Suprapubic skin (tissue), 4 donors: ENCODE measurements around the gene HBD. TPM values are rescaled to one million over a fixed set of nuclear protein-coding genes. Genes with fewer than 3 reads are reported as not detected.
"Not testable (repeated sequence)": the region's sequence is repeated elsewhere in the genome, so short reads cannot be mapped to it uniquely, and the experiment has no call there.

Experiments
- DNase-seq, 2 donors: peaks; one replicate each; pipeline ENCODE4 v3.0.0-alpha.2; 2019; ENCODE audit warnings: low spot score in 2 of 2
- H3K27ac ChIP-seq: fragments of 200-600 bp; sonication (generic); one replicate; pipeline ENCODE4 v1.5.1; 2019
- H3K27me3 ChIP-seq: fragments of 200-600 bp; sonication (generic); one replicate; pipeline ENCODE4 v1.5.1; 2019
- H3K36me3 ChIP-seq: fragments of 200-600 bp; sonication (generic); one replicate; pipeline ENCODE4 v1.5.1; 2019
- H3K4me1 ChIP-seq: fragments of 200-600 bp; sonication (generic); one replicate; pipeline ENCODE4 v1.5.1; 2019
- H3K4me3 ChIP-seq: fragments of 200-600 bp; sonication (generic); one replicate; pipeline ENCODE4 v1.5.1; 2019; ENCODE audit warnings: mild to moderate bottlenecking
- H3K9me3 ChIP-seq: fragments of 200-600 bp; sonication (generic); one replicate; pipeline ENCODE4 v1.5.1; 2019
- EP300 ChIP-seq: sonication (generic); formaldehyde crosslinking; IDR thresholded peaks from one replicate; pipeline ENCODE4 v1.6.1; 2017; ENCODE audit warnings: antibody characterized with exemption
- POLR2A ChIP-seq, 2 donors: fragments of 450-650 bp; IDR thresholded peaks; one replicate each; pipeline ENCODE4 v1.6.1; 2017; ENCODE audit warnings: antibody characterized with exemption in 2 of 2, mild to moderate bottlenecking in 2 of 2, moderate library complexity in 2 of 2
- POLR2AphosphoS5 ChIP-seq, 3 donors: sonication (generic); formaldehyde crosslinking; IDR thresholded peaks; one replicate each; pipeline ENCODE4 v1.6.1; 2017; ENCODE audit warnings: antibody characterized with exemption in 3 of 3
- WGBS: methylation state at CpG from one replicate; pipeline ENCODE4 v1.1.5; 2018; 5-methylcytosine and 5-hydroxymethylcytosine counted together
- total RNA-seq, 4 donors: library from RNA; depleted of rRNA; stranded (reverse); fragments of >200 nt; gene quantifications; one replicate each; pipeline ENCODE4 v1.1.0, GENCODE V29; 2016
- TF ChIP-seq, protein P1 (sequence below), 2 donors: fragments of 200-600 bp in 1 of 2; fragments of 450-650 bp in 1 of 2; sonication (generic) in 1 of 2; IDR thresholded peaks; one replicate each; pipeline ENCODE4 v1.5.1; 2016 to 2019; ENCODE audit warnings: antibody characterized with exemption in 2 of 2, mild to moderate bottlenecking in 1 of 2, moderate library complexity in 1 of 2

HBD gene
- total RNA-seq, 4 donors from 2014 or later = not detected

DNA sequence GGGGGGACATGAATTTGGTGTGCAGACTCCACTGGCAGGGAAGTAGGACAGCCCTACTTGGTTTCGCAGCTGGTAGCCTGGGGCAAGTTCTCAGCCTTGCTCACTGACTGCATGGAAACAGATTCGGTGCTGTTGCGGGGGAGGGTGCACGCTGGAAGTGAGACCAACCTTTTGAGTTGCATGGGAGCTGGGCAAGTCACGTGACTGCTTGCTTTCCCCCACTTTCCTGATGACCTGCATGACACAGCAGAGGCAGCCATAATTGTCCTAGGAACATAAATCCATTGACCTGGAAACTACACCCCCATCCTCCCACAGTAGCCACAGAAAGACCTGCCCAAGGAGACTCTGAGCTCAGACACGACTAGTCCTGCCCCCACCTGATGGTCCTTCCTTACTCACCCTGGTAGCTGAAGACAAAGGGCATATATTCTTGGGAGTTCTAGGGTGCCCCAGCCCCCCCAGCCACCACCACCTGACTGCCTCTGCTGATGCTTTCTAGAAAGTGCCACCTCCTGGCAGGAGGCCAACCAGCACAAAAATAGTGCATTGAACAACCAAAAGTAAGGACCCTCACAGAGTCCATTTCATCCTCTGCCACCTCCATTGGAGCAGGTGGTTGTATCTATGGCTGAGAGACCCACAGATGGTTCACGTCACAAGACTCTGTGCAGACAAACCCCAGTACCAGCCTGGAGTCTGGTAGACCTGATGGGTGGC, 24.4 kb upstream of the HBD start:
- Histone ChIP-seq H3K4me3 (no peak overlapping the region), H3K27ac (no peak overlapping the region), H3K9me3 (peaks cover 4% of the 10 kb centered on the region), H3K36me3 (no peaks in the 10 kb centered on the region), H3K4me1 (no peaks in the 10 kb centered on the region), H3K27me3 (no peaks in the 10 kb centered on the region)
- WGBS = 39% methylated on average over 7 of the region's 7 CpGs
- TF ChIP-seq POLR2A (IDR thresholded peaks at IDR 0.05) = no peak
- no peak for TF ChIP-seq EP300
- TF ChIP-seq, protein P1, sequence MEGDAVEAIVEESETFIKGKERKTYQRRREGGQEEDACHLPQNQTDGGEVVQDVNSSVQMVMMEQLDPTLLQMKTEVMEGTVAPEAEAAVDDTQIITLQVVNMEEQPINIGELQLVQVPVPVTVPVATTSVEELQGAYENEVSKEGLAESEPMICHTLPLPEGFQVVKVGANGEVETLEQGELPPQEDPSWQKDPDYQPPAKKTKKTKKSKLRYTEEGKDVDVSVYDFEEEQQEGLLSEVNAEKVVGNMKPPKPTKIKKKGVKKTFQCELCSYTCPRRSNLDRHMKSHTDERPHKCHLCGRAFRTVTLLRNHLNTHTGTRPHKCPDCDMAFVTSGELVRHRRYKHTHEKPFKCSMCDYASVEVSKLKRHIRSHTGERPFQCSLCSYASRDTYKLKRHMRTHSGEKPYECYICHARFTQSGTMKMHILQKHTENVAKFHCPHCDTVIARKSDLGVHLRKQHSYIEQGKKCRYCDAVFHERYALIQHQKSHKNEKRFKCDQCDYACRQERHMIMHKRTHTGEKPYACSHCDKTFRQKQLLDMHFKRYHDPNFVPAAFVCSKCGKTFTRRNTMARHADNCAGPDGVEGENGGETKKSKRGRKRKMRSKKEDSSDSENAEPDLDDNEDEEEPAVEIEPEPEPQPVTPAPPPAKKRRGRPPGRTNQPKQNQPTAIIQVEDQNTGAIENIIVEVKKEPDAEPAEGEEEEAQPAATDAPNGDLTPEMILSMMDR (IDR thresholded peaks at IDR 0.05) = no peak
- TF ChIP-seq POLR2AphosphoS5 (IDR thresholded peaks at IDR 0.05) = no peak
- no peak for DNase-seq

DNA sequence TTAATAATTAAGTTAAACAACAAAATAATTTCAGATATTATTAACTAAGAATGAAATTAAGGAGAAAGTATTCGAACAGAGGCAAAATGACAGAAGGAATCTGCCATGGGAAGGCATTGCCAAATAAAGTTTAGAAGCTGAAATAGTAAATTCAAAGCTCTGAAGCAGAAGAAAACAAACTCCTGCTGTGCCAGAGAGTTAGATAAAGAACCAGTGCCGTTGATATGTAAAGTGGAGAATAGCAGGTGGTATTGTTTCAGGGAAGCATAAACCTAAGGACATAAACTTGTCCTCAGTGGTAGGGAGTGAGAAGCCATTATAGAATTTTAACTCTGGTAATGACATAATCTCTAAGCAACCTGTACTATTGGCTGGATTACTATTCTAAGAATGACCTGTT, 23.0 kb upstream of the HBD start:
- no peak for DNase-seq
- no peak overlapping the region for H3K27ac ChIP-seq
- WGBS = 23% methylated on average over 2 of the region's 2 CpGs
- TF ChIP-seq EP300 (no peak), POLR2AphosphoS5 (IDR thresholded peaks at IDR 0.05) (no peak), POLR2A (IDR thresholded peaks at IDR 0.05) (no peak)
- TF ChIP-seq, protein P1 (IDR thresholded peaks at IDR 0.05) = no peak
- H3K4me1 ChIP-seq = no peaks in the 10 kb centered on the region
- H3K4me3 ChIP-seq = no peak overlapping the region
- H3K9me3 ChIP-seq = peaks cover 4% of the 10 kb centered on the region
- no peaks in the 10 kb centered on the region for H3K36me3 ChIP-seq
- no peaks in the 10 kb centered on the region for H3K27me3 ChIP-seq

- H3K9me3 ChIP-seq, H3K4me3 ChIP-seq, H3K4me1 ChIP-seq, H3K36me3 ChIP-seq, H3K27ac ChIP-seq, H3K27me3 ChIP-seq, DNase-seq: not testable (repeated sequence)
- WGBS = 57% methylated on average over 4 of the region's 9 CpGs
Observed at GRCh38 chr11:5254646-5255413, 20.5 kb upstream of the HBD start, which contains the start of gene HBG2. Gene HBG2 (minus strand): TSS chr11:5254781. CDS start chr11:5254728, 53 bp downstream.

- H3K36me3 ChIP-seq, H3K27ac ChIP-seq, H3K9me3 ChIP-seq, H3K27me3 ChIP-seq, H3K4me1 ChIP-seq, H3K4me3 ChIP-seq, DNase-seq: not testable (repeated sequence)
- 79% methylated on average over 2 of the region's 2 CpGs for WGBS
Observed at GRCh38 chr11:5254023-5254422, 19.7 kb upstream of the HBD start.

GRCh38 chr11:5253440-5253839, 19.2 kb upstream of the HBD start:
- 44% methylated on average over 5 of the region's 5 CpGs for WGBS
- not testable (repeated sequence) for H3K4me3 ChIP-seq, H3K4me1 ChIP-seq, DNase-seq, H3K27me3 ChIP-seq, H3K9me3 ChIP-seq, H3K27ac ChIP-seq, H3K36me3 ChIP-seq

GRCh38 chr11:5252919-5253265, 18.6 kb upstream of the HBD start:
- TF ChIP-seq POLR2AphosphoS5 (IDR thresholded peaks at IDR 0.05) = no peak
- no peak for DNase-seq
- no peaks in the 10 kb centered on the region for H3K36me3 ChIP-seq
- no peaks in the 10 kb centered on the region for H3K27me3 ChIP-seq
- no peak overlapping the region for H3K27ac ChIP-seq
- no peak overlapping the region for H3K4me3 ChIP-seq
- 45% methylated on average over 1 of the region's 1 CpG for WGBS
- H3K9me3 ChIP-seq = no peaks in the 10 kb centered on the region
- no peaks in the 10 kb centered on the region for H3K4me1 ChIP-seq

- H3K9me3 ChIP-seq = no peaks in the 10 kb centered on the region
- DNase-seq = no peak
- 54% methylated on average over 9 of the region's 9 CpGs for WGBS
Observed at GRCh38 chr11:5252192-5252918, 18.1 kb upstream of the HBD start.

More at GRCh38 chr11:5252192-5252918, 18.1 kb upstream of the HBD start:
- no peaks in the 10 kb centered on the region for H3K27me3 ChIP-seq
- TF ChIP-seq POLR2A (IDR thresholded peaks at IDR 0.05) (no peak), POLR2AphosphoS5 (IDR thresholded peaks at IDR 0.05) (no peak), EP300 (no peak)
- TF ChIP-seq, protein P1 (IDR thresholded peaks at IDR 0.05) = no peak
- H3K4me1 ChIP-seq = no peaks in the 10 kb centered on the region
- no peak overlapping the region for H3K4me3 ChIP-seq
- H3K36me3 ChIP-seq = no peaks in the 10 kb centered on the region
- H3K27ac ChIP-seq = no peak overlapping the region
